CMK (cell line): Measurements from ENCODE around the gene TRPC4AP.

Experiments
- DNase-seq: peaks from one replicate; pipeline ENCODE4 v3.0.0-alpha.2; 2010; ENCODE audit warnings: low read depth

Gene TRPC4AP

GRCh38 chr20:35000922-35001595, 91.5 kb downstream of the TRPC4AP start:
- DNase-seq, result no peak

- DNase-seq, result no peak
Observed at GRCh38 chr20:35000311-35000921, 92.2 kb downstream of the TRPC4AP start.

- no peak for DNase-seq
Observed at GRCh38 chr20:34999782-35000181, 92.8 kb downstream of the TRPC4AP start.

GRCh38 chr20:34999021-34999451, 93.6 kb downstream of the TRPC4AP start:
- DNase-seq, result no peak

GRCh38 chr20:34998331-34998950, 94.2 kb downstream of the TRPC4AP start:
- no peak for DNase-seq

- DNase-seq, result no peak
Observed at GRCh38 chr20:34997774-34998173, 94.8 kb downstream of the TRPC4AP start.

GRCh38 chr20:34997131-34997561, 95.5 kb downstream of the TRPC4AP start:
- DNase-seq, result no peak

GRCh38 chr20:34996243-34997028, 96.2 kb downstream of the TRPC4AP start:
- no peak for DNase-seq

- DNase-seq, result no peak
Observed at GRCh38 chr20:34995696-34996095, 96.9 kb downstream of the TRPC4AP start.

- DNase-seq, result no peak
Observed at GRCh38 chr20:34995192-34995591, 97.4 kb downstream of the TRPC4AP start.

- no peak for DNase-seq
Observed at GRCh38 chr20:34994509-34995131, 98.0 kb downstream of the TRPC4AP start.

GRCh38 chr20:34993941-34994508, 98.6 kb downstream of the TRPC4AP start:
- no peak for DNase-seq

GRCh38 chr20:34992751-34993417, 99.7 kb downstream of the TRPC4AP start:
- no peak for DNase-seq

GRCh38 chr20:34990661-34991214, 101.9 kb downstream of the TRPC4AP start:
- DNase-seq, result no peak

- no peak for DNase-seq
Observed at GRCh38 chr20:34990231-34990630, 102.4 kb downstream of the TRPC4AP start.

GRCh38 chr20:34989670-34990069, 102.9 kb downstream of the TRPC4AP start:
- DNase-seq, result no peak

- DNase-seq, result no peak
Observed at GRCh38 chr20:34989118-34989517, 103.5 kb downstream of the TRPC4AP start.

GRCh38 chr20:34988191-34988540, 104.4 kb downstream of the TRPC4AP start:
- DNase-seq, result no peak

- no peak for DNase-seq
Observed at GRCh38 chr20:34987288-34988190, 105.1 kb downstream of the TRPC4AP start.
